Spleen (tissue), 11 donors: ENCODE results near the gene RPA3. TPM values are rescaled to one million over a fixed set of nuclear protein-coding genes. Genes with fewer than 3 reads are reported as not detected.

Source experiments
- DNase-seq: peaks from one replicate; pipeline ENCODE4 v3.0.0-alpha.2; 2020
- H3K27ac ChIP-seq, 8 donors: fragments of 200-600 bp; sonication (generic) in 7 of 8; 1 replicate in 4 of 8; 2 replicates in 4 of 8; pipeline versions ENCODE4 v1.5.0 to v1.8.0; 2016 to 2021; ENCODE audit warnings: inconsistent platforms in 4 of 8, mild to moderate bottlenecking in 4 of 8, moderate library complexity in 1 of 8
- H3K27me3 ChIP-seq, 7 donors: fragments of 200-600 bp; sonication (generic) in 6 of 7; replicated peaks in 1 of 7; 1 replicate in 4 of 7; 2 replicates in 3 of 7; pipeline versions ENCODE4 v1.5.0 to v1.8.0; 2016 to 2021; ENCODE audit warnings: inconsistent platforms in 3 of 7, mild to moderate bottlenecking in 1 of 7
- H3K36me3 ChIP-seq, 6 donors: fragments of 200-600 bp; sonication (generic) in 5 of 6; 1 replicate in 4 of 6; 2 replicates in 2 of 6; pipeline versions ENCODE4 v1.5.0 to v1.8.0; 2016 to 2021; ENCODE audit warnings: inconsistent platforms in 2 of 6
- H3K4me1 ChIP-seq, 6 donors: fragments of 200-600 bp; sonication (generic) in 5 of 6; 1 replicate in 3 of 6; 2 replicates in 3 of 6; pipeline versions ENCODE4 v1.5.0 to v1.8.0; 2016 to 2021; ENCODE audit warnings: inconsistent platforms in 3 of 6
- H3K4me3 ChIP-seq, 8 donors: fragments of 200-600 bp; sonication (generic) in 7 of 8; 1 replicate in 4 of 8; 2 replicates in 4 of 8; pipeline versions ENCODE4 v1.5.0 to v1.8.0; 2016 to 2021; ENCODE audit warnings: inconsistent platforms in 4 of 8, mild to moderate bottlenecking in 4 of 8, moderate library complexity in 2 of 8
- H3K9me3 ChIP-seq, 8 donors: fragments of 200-600 bp; sonication (generic) in 7 of 8; 1 replicate in 4 of 8; 2 replicates in 4 of 8; pipeline versions ENCODE4 v1.5.0 to v1.8.0; 2016 to 2021; ENCODE audit warnings: inconsistent platforms in 4 of 8
- POLR2A ChIP-seq, 3 donors: fragments of 450-650 bp; IDR thresholded peaks; one replicate each; pipeline ENCODE4 v1.5.1; 2017; ENCODE audit warnings: antibody characterized with exemption in 3 of 3, mild to moderate bottlenecking in 1 of 3
- POLR2AphosphoS5 ChIP-seq, 3 donors: sonication (generic); formaldehyde crosslinking; IDR thresholded peaks; one replicate each; pipeline ENCODE4 v1.5.1; 2017; ENCODE audit warnings: antibody characterized with exemption in 3 of 3
- WGBS, 5 donors: extraction: QIAGEN DNeasy Blood & Tissue Kit in 3 of 5; methylation state at CpG; one replicate each; pipeline versions ENCODE4 v1.1.5 to v1.1.7; 2013 to 2018; 5-methylcytosine and 5-hydroxymethylcytosine counted together
- intact Hi-C: fragments of 100-400 bp; cut with DNase I; formaldehyde crosslinking; loops from one replicate; pipeline ENCODE4 v1.15.0; 2023; ENCODE audit warnings: low total_unique reads
- polyA plus RNA-seq, 3 donors: library from polyadenylated mRNA; stranded (reverse); fragments of 200-250 nt; gene quantifications; one replicate each; pipeline ENCODE4 v1.2.1, GENCODE V29; 2013
- total RNA-seq, 7 donors: library from RNA; depleted of rRNA in 3 of 7; stranded (reverse); fragments of >200 nt in 3 of 7; fragmentation: NEBNext Ultra II Directional in 4 of 7; extraction: Animal tissue kit (Norgen Biotek cat#: 25700) in 4 of 7; gene quantifications; one replicate each; pipeline versions ENCODE4 v1.1.0 to v1.2.1, GENCODE V29; 2016 to 2021
- TF ChIP-seq, protein P1 (sequence below), 11 experiments: fragments of 200-600 bp in 7 of 11; fragments of 450-650 bp in 4 of 11; sonication (generic) in 4 of 11; IDR thresholded peaks in 8 of 11; conservative IDR thresholded peaks in 3 of 11; 1 replicate in 7 of 11; 2 replicates in 4 of 11; pipeline versions ENCODE4 v1.4.0 to v1.8.0; 2016 to 2021; ENCODE audit warnings: antibody characterized with exemption in 11 of 11, inconsistent platforms in 4 of 11, mild to moderate bottlenecking in 1 of 11
- donor health status: healthy with polysubstance abuse.
- donor health status: DM: no; HTN: no; CAD: no; lungs with moderate emphysema.
- donor health status: DM: no; HTN: no; CAD: no.
- donor health status: Bipolar disorder and iron deficiency.
- donor health status: healthy.
- donor health status: DM: no; HTN: no; CAD: no.
- donor health status: DM: yes; HTN: yes; CAD: no.

The RPA3 gene
- total and polyA plus RNA-seq, 10 donors = 18.0 to 41.8 (median 28.2) TPM

GRCh38 chr7:7620236-7620635 is 98.2 kb downstream of the RPA3 start:
- no peak for TF ChIP-seq POLR2A (IDR thresholded peaks at IDR 0.05)
- no peak for TF ChIP-seq POLR2AphosphoS5 (IDR thresholded peaks at IDR 0.05)
- TF ChIP-seq, protein P1, sequence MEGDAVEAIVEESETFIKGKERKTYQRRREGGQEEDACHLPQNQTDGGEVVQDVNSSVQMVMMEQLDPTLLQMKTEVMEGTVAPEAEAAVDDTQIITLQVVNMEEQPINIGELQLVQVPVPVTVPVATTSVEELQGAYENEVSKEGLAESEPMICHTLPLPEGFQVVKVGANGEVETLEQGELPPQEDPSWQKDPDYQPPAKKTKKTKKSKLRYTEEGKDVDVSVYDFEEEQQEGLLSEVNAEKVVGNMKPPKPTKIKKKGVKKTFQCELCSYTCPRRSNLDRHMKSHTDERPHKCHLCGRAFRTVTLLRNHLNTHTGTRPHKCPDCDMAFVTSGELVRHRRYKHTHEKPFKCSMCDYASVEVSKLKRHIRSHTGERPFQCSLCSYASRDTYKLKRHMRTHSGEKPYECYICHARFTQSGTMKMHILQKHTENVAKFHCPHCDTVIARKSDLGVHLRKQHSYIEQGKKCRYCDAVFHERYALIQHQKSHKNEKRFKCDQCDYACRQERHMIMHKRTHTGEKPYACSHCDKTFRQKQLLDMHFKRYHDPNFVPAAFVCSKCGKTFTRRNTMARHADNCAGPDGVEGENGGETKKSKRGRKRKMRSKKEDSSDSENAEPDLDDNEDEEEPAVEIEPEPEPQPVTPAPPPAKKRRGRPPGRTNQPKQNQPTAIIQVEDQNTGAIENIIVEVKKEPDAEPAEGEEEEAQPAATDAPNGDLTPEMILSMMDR (IDR thresholded peaks at IDR 0.05 in 8 of 11, conservative IDR thresholded peaks at IDR 0.05 in 3 of 11) = no peak
- no peaks in the 10 kb centered on the region for H3K36me3 ChIP-seq
- H3K27ac ChIP-seq = no peak overlapping the region
- H3K4me1 ChIP-seq = no peaks in the 10 kb centered on the region
- H3K9me3 ChIP-seq = peaks cover 0 to under 1% (median 0%) of the 10 kb centered on the region in 8 donors
- no peak for DNase-seq
- 91 to 98% (median 95%) methylated on average over 1 of the region's 1 CpG for WGBS, 5 donors
- no peak overlapping the region for H3K4me3 ChIP-seq
- intact Hi-C loops = no loop called here
- H3K27me3 ChIP-seq = no peaks in the 10 kb centered on the region

- H3K4me3 ChIP-seq = no peak overlapping the region
- TF ChIP-seq POLR2AphosphoS5 (IDR thresholded peaks at IDR 0.05) (no peak), POLR2A (IDR thresholded peaks at IDR 0.05) (no peak)
- TF ChIP-seq, protein P1 (IDR thresholded peaks at IDR 0.05 in 8 of 11, conservative IDR thresholded peaks at IDR 0.05 in 3 of 11) = no peak
- no peaks in the 10 kb centered on the region for H3K4me1 ChIP-seq
- H3K27me3 ChIP-seq = no peaks in the 10 kb centered on the region
- no peak overlapping the region for H3K27ac ChIP-seq
- 91 to 97% (median 94%) methylated on average over 1 of the region's 1 CpG for WGBS, 5 donors
- no peaks in the 10 kb centered on the region for H3K36me3 ChIP-seq
- no peaks in the 10 kb centered on the region for H3K9me3 ChIP-seq
- no peak for DNase-seq
- intact Hi-C loops = no loop called here
Observed at GRCh38 chr7:7618410-7618809, 100.0 kb downstream of the RPA3 start.

- no peaks in the 10 kb centered on the region for H3K27me3 ChIP-seq
- H3K9me3 ChIP-seq = no peaks in the 10 kb centered on the region
- TF ChIP-seq, protein P1 (IDR thresholded peaks at IDR 0.05 in 8 of 11, conservative IDR thresholded peaks at IDR 0.05 in 3 of 11) = no peak
- no peak for TF ChIP-seq POLR2A (IDR thresholded peaks at IDR 0.05)
- no peak for TF ChIP-seq POLR2AphosphoS5 (IDR thresholded peaks at IDR 0.05)
- no peaks in the 10 kb centered on the region for H3K36me3 ChIP-seq
- intact Hi-C loops = no loop called here
- H3K27ac ChIP-seq = no peak overlapping the region
- 64 to 82% (median 78%) methylated on average over 3 of the region's 3 CpGs for WGBS, 5 donors
- no peak for DNase-seq
- no peaks in the 10 kb centered on the region for H3K4me1 ChIP-seq
- no peak overlapping the region for H3K4me3 ChIP-seq
Observed at GRCh38 chr7:7617550-7617949, 100.9 kb downstream of the RPA3 start.

- WGBS, 5 donors = 87 to 93% (median 90%) methylated on average over 4 of the region's 4 CpGs
- H3K27ac ChIP-seq = no peak overlapping the region
- peaks cover 0 to 19% (median under 1%) of the 10 kb centered on the region in 6 donors for H3K36me3 ChIP-seq
- intact Hi-C loops = no loop called here
- no peak for DNase-seq
- no peaks in the 10 kb centered on the region for H3K9me3 ChIP-seq
- no peak for TF ChIP-seq POLR2AphosphoS5 (IDR thresholded peaks at IDR 0.05)
- H3K4me3 ChIP-seq = no peak overlapping the region
- H3K4me1 ChIP-seq = no peaks in the 10 kb centered on the region
- no peaks in the 10 kb centered on the region for H3K27me3 ChIP-seq
Observed at GRCh38 chr7:7614018-7614741, 104.2 kb downstream of the RPA3 start.
